ENCODE data around the gene COL6A2. TPM values are rescaled to one million over a fixed set of nuclear protein-coding genes. Genes with fewer than 3 reads are reported as not detected.

Gene COL6A2
- polyA plus RNA-seq, 1 of the 3 experiments (the other 2 are of a cell fraction): 108 TPM

DNA sequence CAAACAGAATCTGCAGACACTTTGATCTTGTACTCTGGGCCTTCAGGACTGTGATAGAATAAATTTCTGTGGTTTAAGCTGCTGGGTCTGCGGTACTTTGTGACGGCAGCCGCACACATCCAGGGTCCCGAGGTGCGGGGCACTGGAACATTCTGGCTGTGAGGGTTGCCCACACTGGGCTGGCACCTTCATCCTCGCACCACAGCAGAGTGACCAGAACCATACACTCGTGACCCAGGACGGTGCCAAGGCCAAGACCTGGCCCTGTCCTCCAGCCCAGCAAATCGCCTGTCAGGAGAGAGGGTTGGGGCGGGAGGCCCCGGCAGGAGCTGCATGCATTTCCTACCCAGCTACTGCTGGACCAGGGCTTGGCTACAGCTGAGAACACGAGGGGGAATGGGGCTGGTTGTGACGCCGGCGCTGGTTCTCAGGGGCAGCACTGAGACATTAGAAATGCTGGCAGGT lies 60.1 kb downstream of the COL6A2 start:
- Histone ChIP-seq H3K4me2 (no peak overlapping the region), H3K4me3 (ENCODE audit: low read depth in 2 of 2, low read length in 1 of 2) (no peak overlapping the region), H3K4me1 (ENCODE audit: control insufficient read depth in 1 of 2, insufficient read depth in 2 of 2, low read depth in 1 of 2, low read length in 1 of 2) (peaks cover 0 to 4% of the 10 kb centered on the region in 2 experiments; a peak in 2 of 4 replicates), H3K79me2 (ENCODE audit: insufficient read depth) (no peaks in the 10 kb centered on the region), H4K20me1 (ENCODE audit: insufficient read depth) (no peaks in the 10 kb centered on the region), H2AFZ (ENCODE audit: low read depth) (no peak overlapping the region), H3F3A (replicated peaks; ENCODE audit: insufficient read depth) (no peaks in the 10 kb centered on the region), H3K36me3 (replicated peaks in 1 of 2; ENCODE audit: control insufficient read depth in 1 of 2, insufficient read depth in 2 of 2, low read length in 1 of 2) (no peaks in the 10 kb centered on the region), H3K9ac (no peak overlapping the region), H3K27me3 (ENCODE audit: insufficient read depth) (no peaks in the 10 kb centered on the region), H3K9me3 (no peaks in the 10 kb centered on the region), H3K27ac (ENCODE audit: low read depth in 2 of 2, low read length in 1 of 2) (no peak overlapping the region), H3K9me2 (no peaks in the 10 kb centered on the region)
- no peak for TF ChIP-seq TCF12 (IDR thresholded peaks at IDR 0.05)
- TF ChIP-seq RCOR1 (IDR thresholded peaks at IDR 0.05; ENCODE audit: low read length): no peak
- TF ChIP-seq CHD2 (IDR thresholded peaks at IDR 0.05; ENCODE audit: low read length, partially characterized antibody): no peak
- no peak for TF ChIP-seq SIN3A (IDR thresholded peaks at IDR 0.05; ENCODE audit: borderline replicate concordance, low read depth, low read length)
- TF ChIP-seq JUND (IDR thresholded peaks at IDR 0.05): no peak
- no peak for TF ChIP-seq YY1 (IDR thresholded peaks at IDR 0.05; ENCODE audit: low read depth)
- no peak for TF ChIP-seq POLR2AphosphoS5 (IDR thresholded peaks at IDR 0.05; ENCODE audit: low read depth, low read length)
- TF ChIP-seq FOSL2 (IDR thresholded peaks at IDR 0.05; ENCODE audit: borderline replicate concordance, low read depth): no peak
- TF ChIP-seq NRF1 (IDR thresholded peaks at IDR 0.05; ENCODE audit: low read depth, low read length): no peak
- TF ChIP-seq GABPA (IDR thresholded peaks at IDR 0.05; ENCODE audit: low read depth): no peak
- TF ChIP-seq MEF2A (IDR thresholded peaks at IDR 0.05; ENCODE audit: borderline replicate concordance, low read depth): no peak
- no peak for TF ChIP-seq RXRA (IDR thresholded peaks at IDR 0.05; ENCODE audit: borderline replicate concordance, low read depth)
- TF ChIP-seq MXI1 (IDR thresholded peaks at IDR 0.05; ENCODE audit: low read depth, low read length): no peak
- WGBS (ENCODE audit: low lambda C conversion rate): 93% methylated on average over 7 of the region's 15 CpGs
- POLR2A ChIA-PET: no interaction called here
- CTCF ChIA-PET: interaction anchor here (0.8 to 1.2 kb wide), 3 partner anchors 8 to 244 kb away, joined by 3 to 8 read pairs (median 3); no protein-coding TSS in a partner anchor
- DNase-seq: no peak

DNA sequence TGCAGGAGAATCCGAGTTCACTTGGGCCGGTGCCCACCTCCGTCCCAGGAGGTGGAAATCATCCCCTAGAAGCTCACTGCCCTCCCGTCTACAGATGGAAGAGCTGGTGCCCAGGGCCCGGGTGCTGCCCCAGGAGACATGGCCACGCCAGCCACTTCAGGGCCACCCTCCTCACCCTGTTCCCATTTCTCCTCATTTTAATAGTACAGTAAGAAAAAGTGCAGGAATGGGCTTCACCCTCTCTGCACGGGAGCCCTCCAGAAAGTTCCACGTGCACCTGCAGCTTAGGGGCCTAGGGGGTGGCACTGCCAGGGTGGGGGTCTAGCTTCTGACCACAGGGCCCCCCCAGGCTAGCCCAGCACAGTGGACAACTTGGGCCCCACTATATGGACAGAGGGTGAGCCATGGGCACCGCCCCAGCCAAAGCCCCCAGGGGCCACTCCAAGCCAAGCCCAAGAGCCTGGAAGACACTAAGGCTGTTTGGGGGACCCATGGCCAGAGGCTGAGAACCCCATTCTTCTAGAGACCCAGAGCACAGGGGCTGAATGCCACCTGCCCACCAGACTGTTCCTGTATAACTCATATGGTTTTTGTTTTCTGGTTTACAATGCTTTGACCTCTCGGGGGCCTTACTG lies 60.9 kb downstream of the COL6A2 start:
- ChIA-PET CTCF (interaction anchor here (0.8 to 1.2 kb wide), 3 partner anchors 8 to 244 kb away, joined by 3 to 8 read pairs (median 3); no protein-coding TSS in a partner anchor), POLR2A (no interaction called here)
- no peaks in the 10 kb centered on the region for H3K36me3 ChIP-seq (replicated peaks in 1 of 2; ENCODE audit: control insufficient read depth in 1 of 2, insufficient read depth in 2 of 2, low read length in 1 of 2)
- 83% methylated on average over 6 of the region's 10 CpGs for WGBS (ENCODE audit: low lambda C conversion rate)
- H4K20me1 ChIP-seq (ENCODE audit: insufficient read depth): no peaks in the 10 kb centered on the region
- H3K27me3 ChIP-seq (ENCODE audit: insufficient read depth): no peaks in the 10 kb centered on the region
- H3K4me3 ChIP-seq (ENCODE audit: low read depth in 2 of 2, low read length in 1 of 2): no peak overlapping the region
- no peak for TF ChIP-seq TEAD4 (IDR thresholded peaks at IDR 0.05; ENCODE audit: borderline replicate concordance, insufficient read depth)
- TF ChIP-seq YY1 (IDR thresholded peaks at IDR 0.05; ENCODE audit: low read depth): no peak
- TF ChIP-seq, protein P1, sequence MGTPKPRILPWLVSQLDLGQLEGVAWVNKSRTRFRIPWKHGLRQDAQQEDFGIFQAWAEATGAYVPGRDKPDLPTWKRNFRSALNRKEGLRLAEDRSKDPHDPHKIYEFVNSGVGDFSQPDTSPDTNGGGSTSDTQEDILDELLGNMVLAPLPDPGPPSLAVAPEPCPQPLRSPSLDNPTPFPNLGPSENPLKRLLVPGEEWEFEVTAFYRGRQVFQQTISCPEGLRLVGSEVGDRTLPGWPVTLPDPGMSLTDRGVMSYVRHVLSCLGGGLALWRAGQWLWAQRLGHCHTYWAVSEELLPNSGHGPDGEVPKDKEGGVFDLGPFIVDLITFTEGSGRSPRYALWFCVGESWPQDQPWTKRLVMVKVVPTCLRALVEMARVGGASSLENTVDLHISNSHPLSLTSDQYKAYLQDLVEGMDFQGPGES (IDR thresholded peaks at IDR 0.05; ENCODE audit: low read depth, low read length): no peak
- no peak for TF ChIP-seq RAD21 (IDR thresholded peaks at IDR 0.05; ENCODE audit: low read length)
- DNase-seq: no peak
- no peaks in the 10 kb centered on the region for H3F3A ChIP-seq (replicated peaks; ENCODE audit: insufficient read depth)
- H3K9me3 ChIP-seq: no peaks in the 10 kb centered on the region
- no peaks in the 10 kb centered on the region; a peak in 1 of 4 replicates for H3K4me1 ChIP-seq (ENCODE audit: control insufficient read depth in 1 of 2, insufficient read depth in 2 of 2, low read depth in 1 of 2, low read length in 1 of 2)
- no peak overlapping the region for H3K4me2 ChIP-seq
- H3K79me2 ChIP-seq (ENCODE audit: insufficient read depth): no peaks in the 10 kb centered on the region
- H3K27ac ChIP-seq (ENCODE audit: low read depth in 2 of 2, low read length in 1 of 2): no peak overlapping the region
- H3K9me2 ChIP-seq: no peaks in the 10 kb centered on the region
- no peak overlapping the region for H3K9ac ChIP-seq
- no peak overlapping the region for H2AFZ ChIP-seq (ENCODE audit: low read depth)

Measured in SK-N-SH (cell line).